CD14-positive monocyte (primary cell): ENCODE results near the gene SEMA3C. TPM values are rescaled to one million over a fixed set of nuclear protein-coding genes. Genes with fewer than 3 reads are reported as not detected.

ENCODE experiments used
- DNase-seq, 3 donors: peaks; one replicate each; pipeline ENCODE4 v3.0.0-alpha.2; 2011 to 2022
- H2AFZ ChIP-seq: 2 replicates; pipeline ENCODE4 v1.6.0; 2012; ENCODE audit warnings: mild to moderate bottlenecking, low read depth, low read length, inconsistent platforms; ENCODE audit not compliant: insufficient read depth, poor library complexity, severe bottlenecking
- H3K27ac ChIP-seq, 2 donors: 1 replicate in 1 of 2; 2 replicates in 1 of 2; pipeline ENCODE4 v1.5.1; 2012 to 2013; ENCODE audit warnings: low read length in 2 of 2, control low read depth in 1 of 2, inconsistent platforms in 1 of 2, low read depth in 1 of 2, mild to moderate bottlenecking in 1 of 2
- H3K27me3 ChIP-seq, 2 donors: one replicate each; pipeline versions ENCODE4 v1.6.0 to v1.6.1; 2011 to 2013; ENCODE audit warnings: low read length in 2 of 2; ENCODE audit not compliant: control insufficient read depth in 2 of 2, insufficient read depth in 2 of 2
- H3K36me3 ChIP-seq, 2 donors: replicated peaks in 1 of 2; 1 replicate in 1 of 2; 2 replicates in 1 of 2; pipeline versions ENCODE4 v1.5.1 to v1.6.1; 2012 to 2013; ENCODE audit warnings: low read length in 2 of 2, control low read depth in 1 of 2, inconsistent platforms in 1 of 2, mild to moderate bottlenecking in 1 of 2; ENCODE audit not compliant: insufficient read depth in 2 of 2, control insufficient read depth in 1 of 2
- H3K4me1 ChIP-seq, 2 donors: 1 replicate in 1 of 2; 2 replicates in 1 of 2; pipeline versions ENCODE4 v1.5.1 to v1.6.1; 2012 to 2013; ENCODE audit warnings: low read length in 2 of 2, control low read depth in 1 of 2, inconsistent platforms in 1 of 2, mild to moderate bottlenecking in 1 of 2, moderate library complexity in 1 of 2; ENCODE audit not compliant: insufficient read depth in 2 of 2, control insufficient read depth in 1 of 2
- H3K4me2 ChIP-seq: replicated peaks from 2 replicates; pipeline ENCODE3; 2012; ENCODE audit warnings: low read length, moderate library complexity, mild to moderate bottlenecking; ENCODE audit not compliant: poor library complexity, severe bottlenecking; ENCODE audit errors: extremely low read depth
- H3K4me3 ChIP-seq, 3 experiments: fragments of 200-600 bp in 1 of 3; sonication (generic) in 1 of 3; replicated peaks in 1 of 3; 1 replicate in 2 of 3; 2 replicates in 1 of 3; pipeline ENCODE4 v1.5.1; 2011 to 2013; ENCODE audit warnings: low read length in 3 of 3, mild to moderate bottlenecking in 3 of 3, control low read depth in 2 of 3, low read depth in 2 of 3, inconsistent platforms in 1 of 3, moderate library complexity in 1 of 3
- H3K79me2 ChIP-seq: 2 replicates; pipeline ENCODE4 v1.6.0; 2012; ENCODE audit warnings: mild to moderate bottlenecking, control low read depth, inconsistent platforms, low read length, moderate library complexity; ENCODE audit not compliant: insufficient read depth
- H3K9ac ChIP-seq: 2 replicates; pipeline ENCODE4 v1.6.0; 2017; ENCODE audit warnings: low read length, mild to moderate bottlenecking; ENCODE audit not compliant: insufficient read depth, poor library complexity, severe bottlenecking
- H3K9me3 ChIP-seq, 2 donors: replicated peaks in 1 of 2; 1 replicate in 1 of 2; 2 replicates in 1 of 2; pipeline versions ENCODE4 v1.5.1 to v1.6.1; 2012 to 2013; ENCODE audit warnings: low read length in 2 of 2, control low read depth in 1 of 2; ENCODE audit not compliant: control insufficient read depth in 1 of 2, insufficient read depth in 1 of 2
- H4K20me1 ChIP-seq: 2 replicates; pipeline ENCODE4 v1.6.0; 2012; ENCODE audit warnings: mild to moderate bottlenecking, low read length, control low read depth, moderate library complexity; ENCODE audit not compliant: insufficient read depth
- H3K27ac Mint-ChIP-seq, 7 donors: one replicate each; pipeline ENCODE4 v1.8.0; 2020; ENCODE audit warnings: mild to moderate bottlenecking in 7 of 7, mixed read lengths in 7 of 7, moderate library complexity in 6 of 7, inconsistent platforms in 2 of 7
- H3K27me3 Mint-ChIP-seq, 3 donors: one replicate each; pipeline ENCODE4 v1.8.0; 2021 to 2022; ENCODE audit warnings: low read depth in 3 of 3, mild to moderate bottlenecking in 3 of 3, mixed read lengths in 3 of 3, moderate library complexity in 3 of 3, inconsistent platforms in 1 of 3
- H3K36me3 Mint-ChIP-seq, 2 donors: one replicate each; pipeline ENCODE4 v1.8.0; 2020; ENCODE audit warnings: mixed read lengths in 2 of 2, inconsistent platforms in 1 of 2, mild to moderate bottlenecking in 1 of 2
- H3K4me1 Mint-ChIP-seq: one replicate; pipeline ENCODE4 v1.8.0; 2020; ENCODE audit warnings: mild to moderate bottlenecking, mixed read lengths
- H3K4me3 Mint-ChIP-seq, 2 donors: one replicate each; pipeline ENCODE4 v1.8.0; 2020; ENCODE audit warnings: mild to moderate bottlenecking in 2 of 2, mixed read lengths in 2 of 2, moderate library complexity in 1 of 2
- H3K9me3 Mint-ChIP-seq, 7 donors: one replicate each; pipeline ENCODE4 v1.8.0; 2020 to 2022; ENCODE audit warnings: mixed read lengths in 7 of 7, mild to moderate bottlenecking in 6 of 7, moderate library complexity in 6 of 7, inconsistent platforms in 2 of 7
- WGBS: methylation state at CpG from one replicate; pipeline ENCODE4 v1.1.5; 2013; ENCODE audit warnings: missing lambda C conversion rate; ENCODE audit not compliant: insufficient coverage; 5-methylcytosine and 5-hydroxymethylcytosine counted together
- intact Hi-C, 2 donors: fragments of 100-400 bp; cut with micrococcal nuclease; formaldehyde crosslinking; loops; one replicate each; pipeline versions ENCODE4 v1.15.0 to v1.15.1; 2023
- polyA plus RNA-seq, 3 donors: library from polyadenylated mRNA; depleted of rRNA in 1 of 3; unstranded in 2 of 3; stranded (reverse) in 1 of 3; fragments of 300-500 nt in 2 of 3; fragments of >200 nt in 1 of 3; fragmentation: Illumina TruSeq in 2 of 3; gene quantifications; 1 replicate in 2 of 3; 2 replicates in 1 of 3; pipeline ENCODE4 v1.2.3, GENCODE V29; 2012 to 2021
- TF ChIP-seq, protein P1 (sequence below): fragments of 200-600 bp; IDR thresholded peaks from one replicate; pipeline ENCODE4 v1.8.0; 2022; ENCODE audit warnings: antibody characterized with exemption, mild to moderate bottlenecking

The SEMA3C gene
- polyA plus RNA-seq, 3 donors = 7.2 to 14.1 (median 13.7) TPM

DNA sequence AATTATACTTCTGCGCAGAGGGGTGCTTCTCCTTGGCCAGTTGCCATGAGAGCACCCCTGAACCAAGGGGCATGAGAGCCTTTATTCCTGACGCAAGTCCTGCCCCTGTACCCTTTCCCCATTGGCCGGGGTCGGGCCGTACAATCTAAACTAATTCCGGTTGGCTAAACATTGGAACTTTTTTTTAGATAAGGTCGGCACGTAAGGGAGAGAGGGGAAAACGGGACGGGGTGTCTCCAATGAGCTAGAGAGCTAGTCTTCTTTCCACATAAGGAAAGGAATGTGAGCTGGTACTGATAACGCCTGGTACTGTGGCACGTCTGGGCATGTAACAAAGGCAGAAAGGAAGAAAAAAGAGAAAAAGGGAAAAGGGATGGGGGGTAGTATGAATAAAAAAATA, 183.5 kb downstream of the SEMA3C start:
- peak overlapping the region in 1 of 7 donors; percentile 15 for H3K27ac Mint-ChIP-seq
- no peak overlapping the region for H3K9ac ChIP-seq
- no peaks in the 10 kb centered on the region for H3K9me3 ChIP-seq
- H3K4me1 ChIP-seq = peaks cover 0 to 10% of the 10 kb centered on the region in 2 donors
- H3K36me3 ChIP-seq = no peaks in the 10 kb centered on the region
- peaks cover 10% of the 10 kb centered on the region for H3K4me1 Mint-ChIP-seq
- no peak overlapping the region for H2AFZ ChIP-seq
- no peaks in the 10 kb centered on the region for H3K27me3 ChIP-seq
- peaks cover 0 to 3% (median 1%) of the 10 kb centered on the region in 7 donors for H3K9me3 Mint-ChIP-seq
- TF ChIP-seq, protein P1, sequence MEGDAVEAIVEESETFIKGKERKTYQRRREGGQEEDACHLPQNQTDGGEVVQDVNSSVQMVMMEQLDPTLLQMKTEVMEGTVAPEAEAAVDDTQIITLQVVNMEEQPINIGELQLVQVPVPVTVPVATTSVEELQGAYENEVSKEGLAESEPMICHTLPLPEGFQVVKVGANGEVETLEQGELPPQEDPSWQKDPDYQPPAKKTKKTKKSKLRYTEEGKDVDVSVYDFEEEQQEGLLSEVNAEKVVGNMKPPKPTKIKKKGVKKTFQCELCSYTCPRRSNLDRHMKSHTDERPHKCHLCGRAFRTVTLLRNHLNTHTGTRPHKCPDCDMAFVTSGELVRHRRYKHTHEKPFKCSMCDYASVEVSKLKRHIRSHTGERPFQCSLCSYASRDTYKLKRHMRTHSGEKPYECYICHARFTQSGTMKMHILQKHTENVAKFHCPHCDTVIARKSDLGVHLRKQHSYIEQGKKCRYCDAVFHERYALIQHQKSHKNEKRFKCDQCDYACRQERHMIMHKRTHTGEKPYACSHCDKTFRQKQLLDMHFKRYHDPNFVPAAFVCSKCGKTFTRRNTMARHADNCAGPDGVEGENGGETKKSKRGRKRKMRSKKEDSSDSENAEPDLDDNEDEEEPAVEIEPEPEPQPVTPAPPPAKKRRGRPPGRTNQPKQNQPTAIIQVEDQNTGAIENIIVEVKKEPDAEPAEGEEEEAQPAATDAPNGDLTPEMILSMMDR = no peak
- no peaks in the 10 kb centered on the region for H4K20me1 ChIP-seq
- H3K4me2 ChIP-seq = no peak overlapping the region
- no peak overlapping the region for H3K4me3 Mint-ChIP-seq
- H3K27ac ChIP-seq = no peak overlapping the region
- H3K4me3 ChIP-seq = no peak overlapping the region
- peaks cover 0 to 3% of the 10 kb centered on the region in 2 donors for H3K36me3 Mint-ChIP-seq
- peaks cover 1 to 5% (median 2%) of the 10 kb centered on the region in 3 donors for H3K27me3 Mint-ChIP-seq
- 97% methylated on average over 10 of the region's 12 CpGs for WGBS
- intact Hi-C loops = no loop called here
- DNase-seq = no peak
- H3K79me2 ChIP-seq = no peaks in the 10 kb centered on the region

GRCh38 chr7:80734011-80734410, 184.8 kb downstream of the SEMA3C start:
- Histone ChIP-seq H3K36me3 (no peaks in the 10 kb centered on the region), H3K27ac (no peak overlapping the region), H3K9ac (no peak overlapping the region), H3K4me2 (no peak overlapping the region), H3K27me3 (no peaks in the 10 kb centered on the region), H3K9me3 (no peaks in the 10 kb centered on the region), H3K4me3 (no peak overlapping the region), H2AFZ (no peak overlapping the region), H3K79me2 (no peaks in the 10 kb centered on the region), H4K20me1 (no peaks in the 10 kb centered on the region), H3K4me1 (peaks cover 0 to 10% of the 10 kb centered on the region in 2 donors)
- H3K4me3 Mint-ChIP-seq = no peak overlapping the region
- H3K27me3 Mint-ChIP-seq = peaks cover 1 to 5% (median 2%) of the 10 kb centered on the region in 3 donors
- no peak overlapping the region for H3K27ac Mint-ChIP-seq
- intact Hi-C loops = no loop called here
- 92% methylated on average over 1 of the region's 4 CpGs for WGBS
- H3K36me3 Mint-ChIP-seq = peaks cover 0 to 3% of the 10 kb centered on the region in 2 donors
- no peak for DNase-seq
- H3K4me1 Mint-ChIP-seq = peaks cover 10% of the 10 kb centered on the region
- TF ChIP-seq, protein P1 = no peak
- H3K9me3 Mint-ChIP-seq = peaks cover 0 to 3% (median 1%) of the 10 kb centered on the region in 7 donors
